GM18526 (cell line): ENCODE results near the gene OLFM3.

ENCODE experiments used
- POLR2A ChIP-seq: IDR thresholded peaks from 3 replicates; pipeline ENCODE4 v1.6.1; 2011; ENCODE audit not compliant: insufficient read length; ENCODE audit errors: extremely low read depth

The OLFM3 gene

DNA sequence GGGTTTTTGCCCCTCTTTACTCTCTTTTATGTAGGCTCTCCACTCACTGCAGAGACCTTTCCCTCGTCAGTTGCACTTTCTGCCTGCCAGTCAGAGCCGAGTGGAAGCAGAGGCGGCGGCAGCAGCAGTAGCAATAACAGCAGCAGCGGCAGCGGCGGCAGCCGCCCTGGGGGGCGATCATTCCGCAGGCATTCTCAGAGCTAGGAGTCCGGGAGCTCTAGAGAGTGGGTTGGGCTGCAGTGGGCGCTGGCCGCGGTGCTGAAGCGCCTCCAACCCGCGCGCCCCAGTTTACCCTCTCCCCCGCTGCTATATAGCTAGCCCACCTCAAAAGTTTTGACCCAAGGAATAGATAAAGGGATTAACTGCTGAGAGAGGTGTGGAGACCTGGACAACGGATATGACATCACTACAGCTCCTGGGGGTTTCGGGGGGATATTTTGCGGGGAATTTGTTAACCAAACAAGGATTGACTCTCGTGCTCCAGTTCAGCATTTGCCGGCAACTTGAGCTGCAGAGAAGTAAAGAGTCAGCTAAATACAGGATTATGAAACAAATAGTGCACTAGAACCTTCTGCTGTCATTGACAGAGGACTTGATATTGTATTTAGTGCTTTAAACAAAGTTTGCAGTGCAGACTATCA is at the start of gene OLFM3:
TSS of gene OLFM3 (minus strand) at position 102 of the 641 bp plus-strand sequence.
- no peak for TF ChIP-seq POLR2A

DNA sequence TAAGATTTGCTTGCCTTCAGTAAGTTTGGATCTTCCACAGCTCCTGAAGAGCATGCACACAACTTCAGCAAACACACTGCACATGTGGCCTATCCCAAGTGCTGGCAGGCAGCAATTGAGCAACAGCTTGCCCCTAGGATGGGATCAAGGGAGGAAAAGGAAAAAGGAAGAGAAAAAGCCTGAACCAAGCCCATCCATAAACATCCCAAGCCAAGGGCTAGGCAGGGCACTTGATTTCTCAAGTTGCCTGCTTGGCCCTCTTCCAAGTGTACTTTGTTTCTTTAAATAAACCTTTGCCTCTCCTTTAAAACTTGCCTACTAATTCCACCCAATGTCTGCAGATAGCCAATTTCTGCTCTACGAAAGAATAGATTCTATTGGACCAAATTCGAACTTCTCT is 49.0 kb upstream of the OLFM3 start:
- TF ChIP-seq POLR2A = no peak

DNA sequence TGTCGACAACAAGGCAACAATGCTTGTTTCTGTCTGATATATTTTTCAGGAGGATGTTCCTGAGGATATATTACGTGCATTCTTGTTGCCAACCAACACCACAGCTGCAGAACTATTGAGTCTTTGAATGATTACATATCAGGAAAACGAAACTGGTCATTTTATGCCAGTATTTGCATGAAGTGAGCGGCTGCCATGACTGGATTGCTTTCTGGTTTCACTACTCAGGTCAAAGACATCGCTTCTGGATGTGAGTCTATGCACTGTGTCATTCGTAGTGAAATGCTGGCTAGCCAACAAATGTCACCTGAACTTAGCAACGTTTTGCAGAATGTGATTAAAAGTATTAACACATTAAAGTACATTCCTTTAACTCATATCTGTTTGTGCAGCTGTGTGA is 35.8 kb upstream of the OLFM3 start:
- no peak for TF ChIP-seq POLR2A

DNA sequence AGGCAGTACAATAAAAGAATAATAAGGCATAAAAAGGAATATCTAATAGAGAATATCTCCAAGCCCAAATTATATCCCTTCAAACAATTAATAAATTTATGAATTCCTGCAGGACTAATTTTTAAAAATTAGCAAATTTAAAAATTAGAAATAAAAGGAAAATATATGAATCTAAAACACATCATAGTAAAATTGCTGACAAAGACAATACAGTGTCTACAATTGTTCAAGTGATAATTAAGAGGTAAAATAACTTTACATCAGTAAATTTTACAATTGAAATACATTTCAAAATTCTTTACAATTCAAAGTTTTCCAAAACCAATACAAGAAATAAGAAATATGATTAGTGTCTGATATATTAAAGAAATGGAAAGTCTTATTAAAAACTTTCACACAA is 22.8 kb upstream of the OLFM3 start:
- TF ChIP-seq POLR2A = no peak

DNA sequence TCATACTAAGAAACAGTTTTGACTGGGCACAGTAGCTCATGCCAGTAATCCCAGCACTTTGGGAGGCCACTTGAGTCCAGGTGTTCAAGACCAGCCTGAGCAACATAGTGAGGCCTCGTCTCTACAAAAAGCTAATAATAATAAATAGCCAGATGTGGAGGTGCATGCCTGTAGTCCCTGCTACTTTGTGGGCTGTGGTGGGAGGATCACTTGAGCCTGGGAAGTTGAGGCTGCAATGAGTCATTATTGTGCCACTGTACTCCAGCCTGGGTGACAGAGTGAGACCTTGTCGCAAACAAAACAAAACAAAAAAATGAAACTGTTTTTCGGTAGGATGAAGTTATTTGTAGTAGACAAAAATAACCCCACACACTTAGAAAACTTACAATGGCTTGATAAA is 19.0 kb upstream of the OLFM3 start:
- no peak for TF ChIP-seq POLR2A

DNA sequence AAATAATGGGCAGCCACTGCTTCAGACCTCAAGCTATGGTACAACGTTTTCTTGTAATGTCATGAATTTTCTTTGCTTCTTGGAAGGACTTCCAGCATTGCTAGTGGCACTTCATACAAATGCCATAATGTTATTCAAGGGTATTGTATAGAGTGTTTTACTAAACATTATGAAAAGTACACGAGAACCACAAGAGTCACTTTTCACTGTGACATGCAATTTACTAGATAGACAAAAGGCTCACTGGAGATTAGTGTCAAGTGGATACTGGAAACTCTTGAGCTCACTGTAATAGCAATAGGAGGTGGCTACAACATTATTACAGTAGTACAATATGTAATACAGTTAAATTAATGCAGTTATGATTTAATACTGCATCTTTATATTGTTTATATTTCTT is 5.3 kb upstream of the OLFM3 start:
- no peak for TF ChIP-seq POLR2A

DNA sequence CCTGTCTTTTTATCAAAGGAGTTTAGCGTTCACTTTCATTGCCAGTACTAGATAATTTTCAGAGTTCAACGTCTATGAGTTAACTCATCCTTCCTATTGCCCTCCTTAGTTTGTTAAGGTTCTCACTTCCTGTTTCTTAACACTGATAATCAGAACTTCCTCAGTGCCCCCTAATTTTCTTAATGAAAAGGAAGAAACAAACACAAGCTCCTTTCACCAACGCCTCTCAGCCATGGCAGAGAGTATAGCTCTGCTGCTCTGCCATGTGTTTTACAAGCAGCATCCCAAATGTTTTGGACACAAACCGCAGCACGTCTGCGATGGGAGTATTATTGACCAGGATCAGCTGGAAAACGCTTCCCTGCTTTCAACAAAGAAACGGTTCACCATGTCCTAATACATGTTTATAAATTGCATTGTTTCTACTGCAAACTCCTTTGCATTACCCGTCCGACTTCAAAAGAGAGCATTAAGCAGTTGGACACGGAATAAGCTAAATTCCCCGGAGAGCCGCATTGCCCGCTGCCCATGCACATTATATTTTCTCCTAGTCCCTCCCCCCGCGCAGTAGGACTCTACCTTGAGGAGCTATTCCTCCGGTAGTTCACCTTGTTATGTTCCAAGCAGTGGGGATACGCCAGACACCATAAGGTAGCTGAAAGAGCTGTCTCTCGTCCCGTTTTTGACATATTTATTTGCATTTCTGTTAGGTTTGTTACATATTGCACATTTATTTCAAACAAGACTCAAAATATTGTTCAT is 561 bp downstream of the OLFM3 start:
- no peak for TF ChIP-seq POLR2A

DNA sequence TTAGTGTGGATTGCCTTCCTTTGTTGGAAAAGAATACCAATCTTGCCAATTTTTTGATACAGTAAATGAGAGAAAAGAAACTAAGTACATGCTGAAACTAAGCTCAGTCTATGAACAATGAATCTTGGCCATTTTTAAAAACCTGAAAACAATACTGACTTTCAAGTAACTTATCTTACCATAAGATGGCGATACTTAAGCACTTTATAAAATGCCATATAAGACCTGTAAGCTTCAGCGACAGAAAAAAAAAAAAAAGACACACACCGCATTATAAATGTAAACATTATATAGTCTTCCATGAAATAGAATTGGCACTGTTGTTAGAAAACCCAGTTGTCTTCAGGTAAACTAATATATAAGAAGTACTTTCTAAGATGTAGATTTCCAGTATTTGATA is 3.0 kb downstream of the OLFM3 start:
- TF ChIP-seq POLR2A = no peak

DNA sequence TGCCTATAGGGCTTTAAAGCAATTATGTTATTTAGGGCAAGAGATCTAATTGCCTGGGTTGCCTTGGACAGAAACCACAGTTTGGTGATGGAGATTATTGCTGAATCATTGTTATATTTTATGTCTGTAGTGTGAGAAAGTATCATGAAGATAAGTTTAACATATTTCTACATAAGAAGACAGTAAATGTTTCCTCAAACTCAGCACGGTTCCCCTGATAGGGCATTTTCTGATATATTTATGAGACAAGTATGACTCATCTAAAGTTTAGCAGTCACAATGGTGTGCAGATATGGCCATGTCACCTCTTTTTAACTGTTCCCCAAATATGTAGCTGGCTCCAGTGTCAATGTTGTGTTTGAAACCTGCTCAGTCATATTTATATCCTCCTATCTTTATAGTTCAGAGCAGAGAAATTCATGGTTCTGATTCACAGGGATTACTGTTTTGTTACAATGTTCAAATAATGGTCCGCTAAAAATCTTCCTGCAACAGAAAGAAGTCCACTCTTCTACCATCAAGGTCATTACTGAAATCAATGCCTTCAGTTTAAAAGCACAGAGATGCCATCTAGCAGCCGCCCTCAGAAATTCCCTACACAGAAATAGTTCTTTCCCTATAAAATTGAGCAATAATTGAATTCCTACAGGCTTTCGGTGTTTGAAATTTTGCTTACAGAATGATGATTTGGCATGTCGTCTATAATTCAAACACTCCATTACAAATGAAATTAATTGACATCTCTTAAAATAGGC is 3.7 kb downstream of the OLFM3 start:
- TF ChIP-seq POLR2A = no peak

DNA sequence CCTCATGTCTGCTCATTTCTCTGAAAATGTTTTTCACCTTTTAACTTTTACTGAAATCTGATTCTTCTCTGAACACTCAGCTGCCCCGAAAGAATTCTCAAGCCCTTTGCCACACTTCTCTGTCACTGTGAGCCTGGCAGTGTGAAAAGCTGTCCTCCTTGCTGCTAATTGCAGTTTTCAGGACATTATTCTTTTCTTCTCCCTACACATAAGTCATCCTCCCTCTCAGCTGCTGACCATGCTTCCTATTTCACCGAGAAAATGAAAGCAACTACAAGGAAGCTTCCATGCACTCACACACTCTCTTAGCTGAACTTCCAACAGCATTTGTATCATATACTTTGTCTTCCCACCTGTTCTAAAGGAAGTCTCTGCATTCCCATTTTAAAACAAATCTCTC is 15.8 kb downstream of the OLFM3 start:
- no peak for TF ChIP-seq POLR2A

DNA sequence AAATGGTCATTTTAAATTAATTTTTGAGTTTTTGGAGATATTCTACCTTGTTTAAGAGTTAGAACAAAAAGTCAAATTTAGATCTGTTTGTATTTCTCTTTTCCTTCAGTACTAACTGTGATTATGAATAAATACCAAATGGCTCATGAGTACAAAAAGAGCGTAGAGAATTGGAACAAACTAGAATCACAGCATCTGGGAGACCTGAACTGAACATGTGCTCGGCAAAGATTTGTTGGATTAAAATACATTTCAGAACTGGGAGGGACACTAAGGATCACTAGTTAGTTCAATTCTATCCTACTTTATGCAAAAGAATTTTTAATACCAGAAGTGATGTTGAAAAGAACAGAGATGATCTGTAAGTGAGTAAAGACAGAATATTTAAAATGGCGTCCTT is 19.5 kb downstream of the OLFM3 start:
- no peak for TF ChIP-seq POLR2A

DNA sequence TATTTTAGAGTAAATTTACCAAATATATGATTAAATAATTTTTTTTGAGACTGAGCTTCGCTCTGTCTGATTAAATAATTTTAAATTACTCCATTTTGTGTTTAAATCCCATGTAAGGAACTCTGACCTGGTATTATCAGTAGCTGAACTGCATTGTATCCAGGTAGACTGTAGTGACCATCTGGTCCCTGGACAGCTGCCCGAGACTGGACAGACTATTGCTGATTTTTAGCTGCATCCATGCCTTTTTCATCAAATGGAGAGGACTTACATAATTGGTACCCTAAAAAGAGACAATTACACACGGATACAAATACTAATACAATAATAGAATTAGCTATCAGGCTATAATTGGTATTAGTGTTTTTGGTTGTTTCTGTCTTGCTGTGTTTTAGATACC is 20.6 kb downstream of the OLFM3 start:
- no peak for TF ChIP-seq POLR2A

DNA sequence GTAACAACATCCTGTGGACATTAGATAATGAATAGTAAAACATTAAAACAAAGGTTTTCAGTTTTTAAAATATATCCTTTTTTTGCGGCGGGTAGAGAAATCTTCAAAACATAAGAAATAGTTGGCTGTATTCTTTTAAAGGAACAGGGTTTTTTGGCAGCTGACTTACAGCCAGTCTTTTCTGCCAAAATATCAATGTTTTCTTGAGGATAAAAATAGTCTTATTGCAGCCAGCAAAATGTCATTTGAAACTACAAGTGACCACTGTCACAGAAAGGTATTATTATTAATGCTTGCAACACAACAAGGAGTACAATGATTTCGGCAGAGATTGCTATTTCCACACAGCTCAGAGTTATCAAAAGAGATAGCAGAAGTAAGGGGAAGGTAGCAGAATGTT is 21.4 kb downstream of the OLFM3 start:
- TF ChIP-seq POLR2A = no peak

DNA sequence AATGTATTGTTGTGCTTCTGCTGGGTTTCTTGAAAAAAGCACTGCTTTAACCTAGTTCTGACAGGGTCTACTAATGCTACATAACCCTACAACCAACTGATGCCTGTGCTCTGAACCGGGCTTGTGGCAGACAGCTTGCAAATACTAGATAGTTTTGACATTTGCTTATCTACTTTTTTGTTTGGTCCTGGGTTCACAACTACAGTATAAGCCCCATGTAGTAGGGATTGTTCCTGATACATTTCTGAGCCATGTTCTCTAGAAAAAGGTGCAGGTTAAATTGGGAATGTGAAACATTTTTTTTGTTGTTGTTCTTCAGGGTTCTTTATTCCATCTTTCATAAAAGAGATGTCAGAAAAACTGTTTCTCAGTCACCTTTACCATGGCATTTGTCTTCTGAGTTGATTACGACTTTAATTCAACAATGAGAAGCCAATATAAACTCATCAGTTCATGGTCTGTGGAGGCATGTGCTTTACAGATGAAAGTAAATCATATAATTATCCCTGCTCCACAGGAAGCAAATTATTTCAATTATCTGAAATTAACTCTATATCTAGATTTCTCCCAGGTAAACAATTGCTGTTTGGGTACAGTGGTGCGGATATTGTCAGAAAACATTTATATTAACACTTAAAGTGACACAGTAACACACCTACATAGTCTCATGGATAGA is 22.0 kb downstream of the OLFM3 start:
- TF ChIP-seq POLR2A = no peak

DNA sequence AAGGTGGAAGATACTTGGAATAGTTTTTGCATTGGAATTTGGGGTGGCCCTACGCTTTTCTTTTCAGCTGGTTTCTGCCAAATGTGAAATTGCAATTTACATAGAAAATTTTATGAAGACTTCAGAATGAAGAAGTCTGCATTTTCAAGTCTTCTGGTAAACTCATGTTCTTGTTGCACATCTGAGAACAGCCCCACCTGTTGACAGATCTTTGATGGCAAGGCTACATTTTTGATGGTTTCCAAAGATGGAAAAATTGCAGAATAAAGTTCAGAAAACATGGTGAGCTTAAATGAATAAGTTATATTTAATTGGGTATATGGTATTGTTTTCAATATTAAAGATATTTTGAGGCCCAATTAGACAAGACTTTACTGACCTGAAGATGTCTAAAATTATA is 25.4 kb downstream of the OLFM3 start:
- TF ChIP-seq POLR2A = no peak

DNA sequence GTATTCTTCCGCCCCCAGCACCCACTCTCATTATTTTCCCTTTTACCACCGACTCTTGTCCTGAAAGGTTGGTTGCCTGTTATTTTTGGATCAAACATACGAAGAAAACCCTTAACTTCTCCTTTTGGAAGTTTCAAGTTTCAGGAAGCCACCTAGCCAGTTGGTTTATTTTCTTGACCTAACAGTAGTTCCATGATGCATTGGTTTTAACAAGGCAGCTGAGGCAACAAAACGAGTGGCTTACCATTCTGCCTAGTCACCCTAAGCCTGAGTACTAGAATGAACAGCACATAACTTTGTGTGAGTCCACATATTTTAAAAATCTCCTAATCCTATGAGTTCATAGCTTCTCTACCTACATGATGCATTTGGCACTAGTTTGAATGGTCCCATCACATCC is 28.9 kb downstream of the OLFM3 start:
- TF ChIP-seq POLR2A = no peak
